PC-9 (cell line): Measurements from ENCODE around the gene GRK4. TPM values are rescaled to one million over a fixed set of nuclear protein-coding genes. Genes with fewer than 3 reads are reported as not detected.

Source experiments
- BruUV-seq: library from RNA; stranded (reverse); fragments of 400-500 nt; replicated peaks from 2 replicates; lab custom pipeline; 2021; lab: Mats Ljungman, UMichigan
- CTCF ChIA-PET: fragments of 300-600 bp; sonication (Branson Sonifier 250); formaldehyde crosslinking; loops from one replicate; lab custom pipeline; 2022; ENCODE audit warnings: antibody characterized with exemption; lab: Charles Lee
- POLR2A ChIA-PET: fragments of 300-600 bp; sonication (Branson Sonifier 250); formaldehyde crosslinking; loops from one replicate; lab custom pipeline; 2022; ENCODE audit warnings: antibody characterized with exemption; ENCODE audit not compliant: unreplicated experiment; lab: Charles Lee
- DNase-seq, 2 experiments: peaks; one replicate each; pipeline versions ENCODE4 v3.0.0 to v3.0.0-alpha.2; 2015 to 2022; ENCODE audit warnings: mixed read lengths in 1 of 2
- H2AFZ ChIP-seq: fragments of 200-600 bp; sonication (generic); 2 replicates; pipeline ENCODE4 v1.8.1; 2017; ENCODE audit warnings: antibody characterized with exemption
- H3F3A ChIP-seq: fragments of 200-600 bp; sonication (generic); 2 replicates; pipeline ENCODE4 v1.8.1; 2017; ENCODE audit warnings: antibody characterized with exemption, mild to moderate bottlenecking, low read depth; ENCODE audit not compliant: insufficient read depth
- H3K27ac ChIP-seq: fragments of 200-600 bp; sonication (generic); 2 replicates; pipeline ENCODE4 v1.6.1; 2016; ENCODE audit warnings: mixed run types
- H3K27me3 ChIP-seq: fragments of 200-600 bp; sonication (generic); 2 replicates; pipeline ENCODE4 v1.6.1; 2016; ENCODE audit warnings: low read depth, mixed run types; ENCODE audit not compliant: insufficient read depth
- H3K36me3 ChIP-seq: fragments of 200-600 bp; sonication (generic); 2 replicates; pipeline ENCODE4 v1.6.1; 2016; ENCODE audit warnings: low read depth, mixed run types
- H3K4me1 ChIP-seq: fragments of 200-600 bp; sonication (generic); replicated peaks from 2 replicates; pipeline ENCODE4 v1.6.1; 2016; ENCODE audit warnings: mixed run types; ENCODE audit not compliant: insufficient read depth
- H3K4me2 ChIP-seq: fragments of 200-600 bp; sonication (generic); 2 replicates; pipeline ENCODE4 v1.6.1; 2017; ENCODE audit warnings: mixed run types
- H3K4me3 ChIP-seq: fragments of 200-600 bp; sonication (generic); 2 replicates; pipeline ENCODE4 v1.6.1; 2016; ENCODE audit warnings: mixed run types
- H3K79me2 ChIP-seq: fragments of 200-600 bp; sonication (generic); 2 replicates; pipeline ENCODE4 v1.6.1; 2017; ENCODE audit warnings: low read depth, mixed run types
- H3K9me2 ChIP-seq: fragments of 200-600 bp; sonication (generic); 2 replicates; pipeline ENCODE4 v1.8.1; 2017; ENCODE audit warnings: mild to moderate bottlenecking; ENCODE audit not compliant: insufficient read depth
- H3K9me3 ChIP-seq: fragments of 200-600 bp; sonication (generic); 2 replicates; pipeline ENCODE4 v1.8.1; 2016; ENCODE audit warnings: low read depth; ENCODE audit not compliant: insufficient read depth
- H4K20me1 ChIP-seq: fragments of 200-600 bp; sonication (generic); 2 replicates; pipeline ENCODE4 v1.8.1; 2017; ENCODE audit not compliant: insufficient read depth
- CTCF ChIP-seq: fragments of 200-600 bp; sonication (generic); conservative IDR thresholded peaks from 2 replicates; pipeline ENCODE4 v1.6.1; 2017; ENCODE audit warnings: mixed run types, antibody characterized with exemption, mild to moderate bottlenecking, moderate library complexity
- EZH2 ChIP-seq: fragments of 200-600 bp; sonication (generic); IDR thresholded peaks from 2 replicates; pipeline ENCODE4 v1.8.0; 2017; ENCODE audit warnings: antibody characterized with exemption, low read depth
- intact Hi-C: fragments of 100-400 bp; cut with micrococcal nuclease; formaldehyde crosslinking; loops from one replicate; pipeline ENCODE4 v1.10.0; 2022; ENCODE audit not compliant: unreplicated experiment
- total RNA-seq: library from RNA; stranded (reverse); gene quantifications from 2 replicates; pipeline ENCODE4 v1.2.3, GENCODE V29; 2021

Gene GRK4
- total RNA-seq, 1 experiment from 2014 or later, result 3.1 TPM

DNA sequence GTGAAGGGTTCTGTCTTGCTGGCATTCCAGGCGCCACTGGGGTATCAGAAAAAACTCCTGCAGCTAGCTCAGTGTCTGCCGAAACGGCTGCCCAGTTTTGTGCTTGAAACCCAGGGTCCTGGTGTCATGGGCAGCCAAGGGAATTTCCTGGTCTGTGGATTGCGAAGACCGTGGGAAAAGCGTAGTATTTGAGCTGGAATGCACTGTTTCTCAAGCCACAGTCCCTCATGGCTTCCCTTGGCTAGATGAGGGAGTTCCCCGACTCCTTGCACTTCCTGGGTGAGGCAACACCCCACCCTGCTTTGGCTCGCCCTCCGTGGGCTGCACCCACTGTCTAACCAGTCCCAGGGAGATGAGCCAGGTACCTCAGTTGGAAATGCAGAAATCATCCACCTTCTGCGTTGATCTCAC lies 40.2 kb upstream of the GRK4 start:
- Histone ChIP-seq H3K36me3 (no peaks in the 10 kb centered on the region), H3K27ac (no peak overlapping the region)
- CTCF ChIA-PET, result no interaction called here

DNA sequence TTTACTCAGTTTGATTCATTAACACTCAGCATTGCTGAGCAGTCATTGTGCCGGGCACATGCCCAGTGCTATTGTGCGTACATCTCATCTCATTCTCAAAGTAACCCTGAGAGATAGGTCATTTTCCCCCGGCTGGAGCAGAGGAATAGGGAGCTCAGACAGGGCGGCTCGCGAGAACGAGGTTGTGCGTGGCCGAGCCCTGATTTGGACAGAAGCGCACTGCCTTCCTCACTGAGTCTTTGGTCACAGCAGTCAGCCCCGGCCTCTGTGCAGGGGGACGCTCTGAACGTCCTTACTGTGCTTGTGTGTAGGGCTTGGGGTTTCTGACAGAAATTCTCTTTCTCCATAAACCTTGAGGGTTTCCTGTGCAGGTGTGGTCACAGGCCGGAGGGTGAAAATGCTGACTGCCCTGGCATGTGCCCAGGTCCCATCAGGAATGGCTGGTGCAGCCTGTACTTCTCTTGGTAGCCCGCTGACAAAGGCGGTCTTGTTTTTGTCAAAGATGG lies 39.6 kb upstream of the GRK4 start:
- H3K4me2 ChIP-seq, result no peak overlapping the region
- no TSS peak for BruUV-seq
- POLR2A ChIA-PET, result no interaction called here
- no peak overlapping the region for H2AFZ ChIP-seq
- H3K27me3 ChIP-seq, result no peaks in the 10 kb centered on the region
- H3K27ac ChIP-seq, result no peak overlapping the region
- no peaks in the 10 kb centered on the region; the same call in 1 of the 2 replicates for H4K20me1 ChIP-seq
- no peak for DNase-seq
- intact Hi-C loops, result no loop called here
- H3K9me3 ChIP-seq, result no peaks in the 10 kb centered on the region
- H3F3A ChIP-seq, result no peaks in the 10 kb centered on the region
- no peaks in the 10 kb centered on the region for H3K36me3 ChIP-seq
- H3K79me2 ChIP-seq, result no peaks in the 10 kb centered on the region
- TF ChIP-seq EZH2 (no peak), CTCF (no peak)
- H3K9me2 ChIP-seq, result no peaks in the 10 kb centered on the region
- no peak overlapping the region for H3K4me3 ChIP-seq
- no peaks in the 10 kb centered on the region for H3K4me1 ChIP-seq
- CTCF ChIA-PET, result no interaction called here

More for the DNA sequence above, 40.2 kb upstream of the GRK4 start:
- Histone ChIP-seq H3K4me3 (no peak overlapping the region), H3K79me2 (no peaks in the 10 kb centered on the region), H3K4me2 (no peak overlapping the region), H3F3A (no peaks in the 10 kb centered on the region), H3K9me2 (no peaks in the 10 kb centered on the region), H3K4me1 (no peaks in the 10 kb centered on the region), H3K27me3 (no peaks in the 10 kb centered on the region), H3K9me3 (no peaks in the 10 kb centered on the region), H2AFZ (no peak overlapping the region), H4K20me1 (no peaks in the 10 kb centered on the region; the same call in 1 of the 2 replicates)
- no peak for DNase-seq
- TF ChIP-seq EZH2, result no peak
- TF ChIP-seq CTCF, result no peak
- BruUV-seq, result no TSS peak
- POLR2A ChIA-PET, result no interaction called here
- intact Hi-C loops, result no loop called here

DNA sequence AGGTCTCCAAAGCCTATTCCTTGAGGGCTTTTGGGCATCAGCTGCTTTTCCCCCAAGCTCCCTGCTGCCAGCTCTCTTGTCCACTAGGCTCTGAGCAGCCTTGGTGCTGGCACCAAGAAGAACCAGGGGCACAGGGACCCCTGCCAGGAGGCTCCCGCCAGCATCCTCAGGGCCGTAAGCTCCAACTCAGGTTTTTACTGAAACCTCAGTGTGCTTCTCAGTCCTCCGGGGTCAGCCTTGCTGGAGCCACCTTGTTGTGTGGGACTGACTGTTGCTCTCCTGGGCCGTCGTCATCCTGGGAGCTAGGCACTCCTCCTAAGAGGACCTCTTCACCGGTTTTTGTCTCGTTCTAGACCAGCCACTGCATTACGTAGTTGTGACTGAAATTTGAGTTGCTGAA lies 39.1 kb upstream of the GRK4 start:
- Histone ChIP-seq H3K4me2 (no peak overlapping the region), H3K4me1 (no peaks in the 10 kb centered on the region), H2AFZ (no peak overlapping the region), H3K9me2 (no peaks in the 10 kb centered on the region), H4K20me1 (no peaks in the 10 kb centered on the region; the same call in 1 of the 2 replicates), H3K36me3 (no peaks in the 10 kb centered on the region), H3K27ac (no peak overlapping the region), H3K9me3 (no peaks in the 10 kb centered on the region), H3K79me2 (no peaks in the 10 kb centered on the region), H3K27me3 (no peaks in the 10 kb centered on the region), H3F3A (no peaks in the 10 kb centered on the region), H3K4me3 (no peak overlapping the region)
- ChIA-PET POLR2A (no interaction called here), CTCF (no interaction called here)
- intact Hi-C loops, result no loop called here
- TF ChIP-seq CTCF, result no peak
- TF ChIP-seq EZH2, result no peak
- no peak for DNase-seq
- no TSS peak for BruUV-seq
